Right atrium auricular region (tissue), 2 donors: ENCODE data around the gene BMP7. TPM values are rescaled to one million over a fixed set of nuclear protein-coding genes. Genes with fewer than 3 reads are reported as not detected.
A peak's percentile ranks its signal among the peaks of the same experiment; 100 is the strongest.

Source experiments
- DNase-seq: peaks from one replicate; pipeline ENCODE4 v3.0.0-alpha.2; 2019; ENCODE audit warnings: low spot score
- H3K27ac ChIP-seq, 2 donors: fragments of 200-600 bp; sonication (generic); 1 replicate in 1 of 2; 2 replicates in 1 of 2; pipeline ENCODE4 v1.5.1; 2016 to 2019
- H3K27me3 ChIP-seq, 2 donors: fragments of 200-600 bp; sonication (generic); one replicate each; pipeline versions ENCODE4 v1.5.1 to v1.6.0; 2017 to 2019
- H3K36me3 ChIP-seq: fragments of 200-600 bp; sonication (generic); one replicate; pipeline ENCODE4 v1.5.1; 2016
- H3K4me1 ChIP-seq, 2 donors: fragments of 200-600 bp; sonication (generic); one replicate each; pipeline versions ENCODE4 v1.5.1 to v1.6.0; 2017 to 2019
- H3K4me3 ChIP-seq, 2 donors: fragments of 200-600 bp; sonication (generic); 1 replicate in 1 of 2; 2 replicates in 1 of 2; pipeline ENCODE4 v1.5.1; 2017 to 2019; ENCODE audit warnings: mild to moderate bottlenecking in 1 of 2, moderate library complexity in 1 of 2
- H3K9me3 ChIP-seq, 2 donors: fragments of 200-600 bp; sonication (generic); one replicate each; pipeline ENCODE4 v1.5.1; 2019
- CTCF ChIP-seq, 2 donors: fragments of 200-600 bp; sonication (generic); IDR thresholded peaks; one replicate each; pipeline ENCODE4 v1.5.1; 2019; ENCODE audit warnings: antibody characterized with exemption in 2 of 2
- total RNA-seq, 2 donors: library from RNA; depleted of rRNA; stranded (reverse); fragments of >200 nt; gene quantifications; one replicate each; pipeline ENCODE4 v1.1.0, GENCODE V29; 2016

Gene BMP7
- total RNA-seq, 2 donors from 2014 or later: 15.1 to 23.0 TPM

DNA sequence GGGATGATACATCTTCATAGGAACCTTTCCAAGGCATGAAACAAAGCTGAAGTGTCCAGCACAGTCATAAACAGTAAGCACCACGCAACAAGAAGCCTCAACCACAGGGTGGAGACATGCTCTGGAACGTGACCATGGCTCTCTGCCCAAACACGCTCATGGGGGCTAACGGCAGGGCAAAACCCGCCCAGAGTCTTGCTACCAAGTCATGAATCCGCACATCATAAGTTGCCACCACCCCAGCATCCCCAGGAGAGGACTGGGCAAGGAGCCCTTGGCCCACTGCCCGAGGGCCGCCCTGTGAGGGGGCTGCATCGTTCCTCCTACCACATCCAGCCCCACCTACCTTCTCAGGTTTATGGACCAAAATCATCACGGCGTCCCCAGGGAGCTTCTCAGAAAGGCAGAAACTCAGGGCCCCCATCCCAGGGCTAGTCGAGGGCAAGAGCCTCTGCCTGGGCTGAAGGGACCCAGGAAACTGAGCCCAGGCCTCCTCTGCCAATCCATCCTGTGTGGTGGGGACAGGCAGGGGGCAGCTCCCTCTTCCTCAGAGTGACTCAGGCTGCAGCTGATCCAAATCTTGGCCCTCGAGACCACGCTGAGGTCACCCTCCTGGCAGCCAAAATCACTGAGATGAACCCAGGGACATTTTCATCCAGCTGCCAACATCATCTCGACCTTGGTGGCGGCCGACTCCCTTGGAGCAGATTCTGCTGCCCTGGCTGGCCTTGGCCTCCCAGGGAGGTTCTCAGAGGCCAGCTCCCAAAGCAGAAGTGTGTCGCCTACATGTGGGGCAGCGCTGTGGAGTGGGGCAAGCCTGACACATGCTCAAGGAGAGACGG is 42.6 kb downstream of the BMP7 start:
- H3K9me3 ChIP-seq: no peaks in the 10 kb centered on the region
- peak overlapping the region in 1 of 2 donors; percentile 34 for H3K27ac ChIP-seq
- no peak for TF ChIP-seq CTCF (IDR thresholded peaks at IDR 0.05)
- no peak overlapping the region for H3K4me3 ChIP-seq
- H3K36me3 ChIP-seq: no peaks in the 10 kb centered on the region
- DNase-seq: peak; percentile 65
- peaks cover 0 to 14% of the 10 kb centered on the region in 2 donors for H3K4me1 ChIP-seq
- H3K27me3 ChIP-seq: no peaks in the 10 kb centered on the region

GRCh38 chr20:57222631-57222950 is 43.9 kb downstream of the BMP7 start:
- H3K4me3 ChIP-seq: no peak overlapping the region
- TF ChIP-seq CTCF (IDR thresholded peaks at IDR 0.05): no peak
- H3K27ac ChIP-seq: no peak overlapping the region
- DNase-seq: no peak
- H3K27me3 ChIP-seq: no peaks in the 10 kb centered on the region
- no peaks in the 10 kb centered on the region for H3K9me3 ChIP-seq
- no peaks in the 10 kb centered on the region for H3K36me3 ChIP-seq
- peaks cover 0 to 14% of the 10 kb centered on the region in 2 donors for H3K4me1 ChIP-seq

DNA sequence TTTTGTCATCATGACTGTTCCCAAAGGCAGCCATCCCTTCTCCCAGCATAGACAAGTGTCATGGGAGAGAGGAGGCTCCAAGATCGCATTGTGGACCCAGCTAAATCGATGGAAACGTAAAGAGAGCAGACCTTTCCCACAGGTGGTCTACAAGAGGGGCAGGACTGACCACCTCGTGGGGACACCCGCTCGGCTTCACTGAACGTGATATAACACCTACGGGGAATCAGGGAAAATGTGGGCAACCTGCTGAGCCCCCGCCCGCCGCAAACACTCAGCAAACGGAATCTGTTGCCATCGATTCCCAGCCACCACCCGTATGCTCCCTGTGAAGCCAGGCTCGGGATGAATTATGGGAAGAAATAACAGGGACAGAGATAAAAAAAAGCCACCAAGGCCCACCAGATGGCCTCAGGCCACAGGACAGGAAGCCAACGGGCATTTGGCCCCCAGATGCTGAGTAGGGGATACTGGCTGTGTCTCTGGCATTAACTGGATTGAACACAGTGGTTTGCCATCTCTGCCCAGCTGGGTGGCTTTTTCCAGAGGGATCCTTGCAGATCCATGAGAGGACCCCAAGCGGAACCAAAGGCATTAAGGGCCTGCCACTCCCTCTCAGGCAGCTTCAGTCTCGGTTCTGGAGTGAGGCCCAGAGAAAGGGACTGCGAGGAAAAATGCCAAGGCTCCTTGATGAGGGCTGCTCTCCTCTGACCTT is 44.4 kb downstream of the BMP7 start:
- Histone ChIP-seq H3K4me1 (peaks cover 0 to 14% of the 10 kb centered on the region in 2 donors), H3K9me3 (no peaks in the 10 kb centered on the region), H3K27me3 (no peaks in the 10 kb centered on the region), H3K4me3 (no peak overlapping the region), H3K27ac (no peak overlapping the region), H3K36me3 (no peaks in the 10 kb centered on the region)
- no peak for DNase-seq
- TF ChIP-seq CTCF (IDR thresholded peaks at IDR 0.05): no peak

DNA sequence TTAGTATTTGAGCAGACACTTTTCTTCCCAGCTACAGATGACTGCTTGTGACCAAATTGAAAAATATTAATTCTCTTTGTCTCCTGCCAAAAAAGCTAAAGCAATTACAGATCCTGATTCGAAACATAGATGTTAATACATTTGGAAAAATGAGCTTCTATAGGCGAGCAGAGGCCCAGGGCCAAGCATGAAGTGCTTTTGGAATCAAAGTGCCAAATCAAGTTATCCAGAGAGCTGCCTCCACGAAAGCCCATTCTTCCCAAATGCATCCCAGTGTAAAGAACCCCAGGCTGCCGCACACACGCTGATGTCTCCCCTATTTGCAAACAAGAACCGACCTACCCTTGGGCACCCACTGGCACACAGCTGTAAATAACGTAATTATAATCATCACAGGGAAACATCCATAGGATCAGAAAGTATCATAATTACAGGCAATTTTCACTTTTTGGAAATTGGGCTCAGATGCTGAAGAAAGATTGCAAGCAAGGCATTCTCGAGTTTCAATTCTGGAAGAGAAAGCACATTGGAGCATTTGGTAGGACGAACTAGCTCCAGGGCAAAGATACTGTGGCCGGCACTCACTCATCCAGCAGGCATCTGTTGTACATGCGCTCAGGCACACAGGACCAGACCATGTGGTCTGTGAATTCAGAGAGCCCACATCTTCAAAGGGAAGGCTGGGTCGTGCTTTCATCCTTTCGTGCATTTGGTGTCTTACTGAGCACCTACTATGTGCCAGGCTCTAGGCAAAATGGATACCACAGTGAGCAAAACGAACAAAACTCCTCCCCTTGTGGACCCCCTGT is 45.9 kb downstream of the BMP7 start:
- Histone ChIP-seq H3K4me1 (peaks cover 0 to 14% of the 10 kb centered on the region in 2 donors), H3K27ac (no peak overlapping the region), H3K4me3 (no peak overlapping the region), H3K27me3 (no peaks in the 10 kb centered on the region), H3K9me3 (no peaks in the 10 kb centered on the region), H3K36me3 (no peaks in the 10 kb centered on the region)
- no peak for DNase-seq
- no peak for TF ChIP-seq CTCF (IDR thresholded peaks at IDR 0.05)

DNA sequence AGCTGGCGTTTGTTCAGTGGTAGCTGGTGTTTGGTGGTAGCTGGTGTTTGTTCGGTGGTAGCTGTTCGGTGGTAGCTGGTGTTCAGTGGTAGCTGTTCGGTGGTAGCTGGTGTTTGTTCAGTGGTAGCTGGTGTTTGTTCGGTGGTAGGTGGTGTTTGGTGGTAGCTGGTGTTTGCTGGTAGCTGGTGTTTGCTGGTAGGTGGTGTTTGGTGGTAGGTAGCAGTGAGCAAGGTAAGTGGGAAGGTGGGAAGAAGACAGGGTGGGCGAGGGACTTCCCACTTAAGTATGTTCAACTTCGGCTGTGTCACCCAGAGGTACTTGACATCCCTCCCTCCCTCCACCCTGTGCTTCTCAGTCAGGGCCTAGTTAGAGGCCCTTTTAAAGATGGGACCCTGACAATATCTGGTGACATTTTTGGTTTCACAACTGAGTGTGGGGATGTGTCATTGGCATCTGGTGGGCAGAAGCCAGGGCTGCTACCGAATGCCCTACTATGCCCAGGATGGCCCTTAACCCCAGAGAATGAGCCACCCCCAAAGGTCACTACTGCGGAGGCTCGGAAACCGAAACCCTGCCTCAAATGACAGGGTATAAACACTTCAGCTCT is 47.3 kb downstream of the BMP7 start:
- H3K4me3 ChIP-seq: no peak overlapping the region

More for the DNA sequence above, 47.3 kb downstream of the BMP7 start:
- Histone ChIP-seq H3K27ac (no peak overlapping the region), H3K9me3 (no peaks in the 10 kb centered on the region), H3K4me1 (peaks cover 0 to 8% of the 10 kb centered on the region in 2 donors), H3K36me3 (no peaks in the 10 kb centered on the region), H3K27me3 (no peaks in the 10 kb centered on the region)
- no peak for TF ChIP-seq CTCF (IDR thresholded peaks at IDR 0.05)
- no peak for DNase-seq
